ENCODE results near the gene GALK1. TPM values are rescaled to one million over a fixed set of nuclear protein-coding genes. Genes with fewer than 3 reads are reported as not detected.

Gene GALK1
- polyA plus RNA-seq, 1 donor (not counting 4 experiments of a cell fraction or from before 2014, with no cell fraction given), result 1.3 TPM

DNA sequence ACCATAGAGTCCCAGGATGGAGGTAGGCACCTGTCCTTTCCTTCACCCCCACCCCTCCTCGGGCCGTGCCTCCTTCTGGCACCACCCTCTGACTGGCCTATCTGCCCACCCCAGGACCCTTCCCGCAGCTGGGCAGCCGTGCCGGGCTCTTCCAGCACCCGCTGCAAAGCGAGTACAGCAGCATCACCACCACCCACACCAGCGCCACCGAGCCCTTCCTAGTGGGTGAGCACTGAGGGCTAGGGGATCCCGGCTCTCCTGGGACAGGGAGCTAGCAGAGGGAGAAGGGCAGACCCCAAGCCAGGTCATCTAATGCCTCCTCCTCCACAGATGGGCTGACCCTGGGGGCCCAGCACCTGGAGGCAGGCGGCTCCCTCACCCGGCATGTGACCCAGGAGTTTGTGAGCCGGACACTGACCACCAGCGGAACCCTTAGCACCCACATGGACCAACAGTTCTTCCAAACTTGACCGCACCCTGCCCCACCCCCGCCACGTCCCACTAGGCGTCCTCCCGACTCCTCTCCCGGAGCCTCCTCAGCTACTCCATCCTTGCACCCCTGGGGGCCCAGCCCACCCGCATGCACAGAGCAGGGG is 7.8 kb downstream of the GALK1 start:
- Histone ChIP-seq H3K9me1 (ENCODE audit: control insufficient read depth, extremely low read depth, insufficient read depth, low read length) (no peaks in the 10 kb centered on the region), H3K79me2 (ENCODE audit: control insufficient read depth, insufficient read depth, low read length) (peaks cover 2% of the 10 kb centered on the region), H3K4me2 (ENCODE audit: control insufficient read depth, extremely low read depth, insufficient read depth, low read depth, low read length) (no peak overlapping the region), H3K9me3 (ENCODE audit: control insufficient read depth, low read depth, low read length) (no peaks in the 10 kb centered on the region), H2AFZ (ENCODE audit: control insufficient read depth, low read length) (no peak overlapping the region), H3K27me3 (ENCODE audit: control insufficient read depth, extremely low read depth, insufficient read depth, low read length) (no peaks in the 10 kb centered on the region), H3K36me3 (ENCODE audit: control insufficient read depth in 2 of 2, extremely low read depth in 1 of 2, insufficient read depth in 2 of 2, low read length in 2 of 2) (peaks cover 48 to 62% of the 10 kb centered on the region in 2 experiments), H3K4me3 (ENCODE audit: control insufficient read depth in 2 of 3, extremely low read depth in 1 of 3, insufficient read depth in 2 of 3, low read depth in 1 of 3, low read length in 3 of 3) (no peak overlapping the region), H4K20me1 (ENCODE audit: control insufficient read depth, extremely low read depth, insufficient read depth, low read length) (peaks cover 68% of the 10 kb centered on the region), H3K27ac (ENCODE audit: control insufficient read depth, insufficient read depth, low read length) (no peak overlapping the region), H3K9ac (ENCODE audit: control insufficient read depth, extremely low read depth, insufficient read depth, low read length) (no peak overlapping the region), H3K4me1 (ENCODE audit: control insufficient read depth, extremely low read depth, insufficient read depth, low read length) (no peaks in the 10 kb centered on the region)
- dilution Hi-C loops (cut with MboI; ENCODE audit: extremely low pct_ligation_motif_present, low sequenced_read_pairs), result no loop called here
- FAIRE-seq (no peak), DNase-seq (ENCODE audit: low read depth, low spot score) (no peak)
- no peak for TF ChIP-seq EZH2 (IDR thresholded peaks at IDR 0.05; ENCODE audit: low read length)
- TF ChIP-seq, protein P1, sequence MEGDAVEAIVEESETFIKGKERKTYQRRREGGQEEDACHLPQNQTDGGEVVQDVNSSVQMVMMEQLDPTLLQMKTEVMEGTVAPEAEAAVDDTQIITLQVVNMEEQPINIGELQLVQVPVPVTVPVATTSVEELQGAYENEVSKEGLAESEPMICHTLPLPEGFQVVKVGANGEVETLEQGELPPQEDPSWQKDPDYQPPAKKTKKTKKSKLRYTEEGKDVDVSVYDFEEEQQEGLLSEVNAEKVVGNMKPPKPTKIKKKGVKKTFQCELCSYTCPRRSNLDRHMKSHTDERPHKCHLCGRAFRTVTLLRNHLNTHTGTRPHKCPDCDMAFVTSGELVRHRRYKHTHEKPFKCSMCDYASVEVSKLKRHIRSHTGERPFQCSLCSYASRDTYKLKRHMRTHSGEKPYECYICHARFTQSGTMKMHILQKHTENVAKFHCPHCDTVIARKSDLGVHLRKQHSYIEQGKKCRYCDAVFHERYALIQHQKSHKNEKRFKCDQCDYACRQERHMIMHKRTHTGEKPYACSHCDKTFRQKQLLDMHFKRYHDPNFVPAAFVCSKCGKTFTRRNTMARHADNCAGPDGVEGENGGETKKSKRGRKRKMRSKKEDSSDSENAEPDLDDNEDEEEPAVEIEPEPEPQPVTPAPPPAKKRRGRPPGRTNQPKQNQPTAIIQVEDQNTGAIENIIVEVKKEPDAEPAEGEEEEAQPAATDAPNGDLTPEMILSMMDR (optimal IDR thresholded peaks at IDR 0.05 in 1 of 3, IDR thresholded peaks at IDR 0.05 in 1 of 3, conservative IDR thresholded peaks at IDR 0.05 in 1 of 3; ENCODE audit: extremely low read depth in 1 of 3, insufficient read depth in 2 of 3, low read length in 3 of 3), result no peak

DNA sequence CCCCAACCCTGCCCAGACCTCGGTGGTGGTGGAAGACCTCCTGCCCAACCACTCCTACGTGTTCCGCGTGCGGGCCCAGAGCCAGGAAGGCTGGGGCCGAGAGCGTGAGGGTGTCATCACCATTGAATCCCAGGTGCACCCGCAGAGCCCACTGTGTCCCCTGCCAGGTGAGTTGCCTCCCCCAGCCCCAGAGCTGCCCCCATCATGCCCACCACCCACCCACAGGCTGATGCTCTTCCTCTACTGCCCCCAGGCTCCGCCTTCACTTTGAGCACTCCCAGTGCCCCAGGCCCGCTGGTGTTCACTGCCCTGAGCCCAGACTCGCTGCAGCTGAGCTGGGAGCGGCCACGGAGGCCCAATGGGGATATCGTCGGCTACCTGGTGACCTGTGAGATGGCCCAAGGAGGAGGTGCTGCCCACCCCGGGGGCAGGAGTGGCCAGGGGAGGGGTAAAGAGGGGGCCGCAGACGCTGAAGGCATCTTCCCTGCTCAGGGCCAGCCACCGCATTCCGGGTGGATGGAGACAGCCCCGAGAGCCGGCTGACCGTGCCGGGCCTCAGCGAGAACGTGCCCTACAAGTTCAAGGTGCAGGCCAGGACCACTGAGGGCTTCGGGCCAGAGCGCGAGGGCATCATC is 8.4 kb downstream of the GALK1 start:
- DNase-seq (ENCODE audit: low read depth, low spot score) (no peak), FAIRE-seq (no peak)
- no peak overlapping the region for H3K27ac ChIP-seq (ENCODE audit: control insufficient read depth, insufficient read depth, low read length)

More for the DNA sequence above, 8.4 kb downstream of the GALK1 start:
- H3K9me1 ChIP-seq (ENCODE audit: control insufficient read depth, extremely low read depth, insufficient read depth, low read length), result no peaks in the 10 kb centered on the region
- TF ChIP-seq EZH2 (IDR thresholded peaks at IDR 0.05; ENCODE audit: low read length), result no peak
- TF ChIP-seq, protein P1 (optimal IDR thresholded peaks at IDR 0.05 in 1 of 3, IDR thresholded peaks at IDR 0.05 in 1 of 3, conservative IDR thresholded peaks at IDR 0.05 in 1 of 3; ENCODE audit: extremely low read depth in 1 of 3, insufficient read depth in 2 of 3, low read length in 3 of 3), result no peak
- H3K79me2 ChIP-seq (ENCODE audit: control insufficient read depth, insufficient read depth, low read length), result peaks cover 2% of the 10 kb centered on the region
- H3K27me3 ChIP-seq (ENCODE audit: control insufficient read depth, extremely low read depth, insufficient read depth, low read length), result no peaks in the 10 kb centered on the region
- no peaks in the 10 kb centered on the region for H3K4me1 ChIP-seq (ENCODE audit: control insufficient read depth, extremely low read depth, insufficient read depth, low read length)
- no peak overlapping the region for H2AFZ ChIP-seq (ENCODE audit: control insufficient read depth, low read length)
- no peaks in the 10 kb centered on the region for H3K9me3 ChIP-seq (ENCODE audit: control insufficient read depth, low read depth, low read length)
- H3K9ac ChIP-seq (ENCODE audit: control insufficient read depth, extremely low read depth, insufficient read depth, low read length), result no peak overlapping the region
- dilution Hi-C loops (cut with MboI; ENCODE audit: extremely low pct_ligation_motif_present, low sequenced_read_pairs), result no loop called here
- H3K4me3 ChIP-seq (ENCODE audit: control insufficient read depth in 2 of 3, extremely low read depth in 1 of 3, insufficient read depth in 2 of 3, low read depth in 1 of 3, low read length in 3 of 3), result no peak overlapping the region
- H4K20me1 ChIP-seq (ENCODE audit: control insufficient read depth, extremely low read depth, insufficient read depth, low read length), result peaks cover 74% of the 10 kb centered on the region
- no peak overlapping the region for H3K4me2 ChIP-seq (ENCODE audit: control insufficient read depth, extremely low read depth, insufficient read depth, low read depth, low read length)
- H3K36me3 ChIP-seq (ENCODE audit: control insufficient read depth in 2 of 2, extremely low read depth in 1 of 2, insufficient read depth in 2 of 2, low read length in 2 of 2), result peaks cover 50 to 66% of the 10 kb centered on the region in 2 experiments
